ENCODE data around the gene PRSS8.

Gene PRSS8

GRCh38 chr16:31128711-31129567 is 6.6 kb downstream of the PRSS8 start:
- DNase-seq (ENCODE audit: low spot score), result no peak

- DNase-seq (ENCODE audit: low spot score), result no peak
These were observed 8.3 kb downstream of the PRSS8 start for GRCh38 chr16:31127182-31127581.

GRCh38 chr16:31125844-31126243 is 9.7 kb downstream of the PRSS8 start:
- DNase-seq (ENCODE audit: low spot score), result no peak

GRCh38 chr16:31120129-31120528 is 15.4 kb downstream of the PRSS8 start:
- no peak for DNase-seq (ENCODE audit: low spot score)

GRCh38 chr16:31118223-31119155 is 17.0 kb downstream of the PRSS8 start:
- DNase-seq (ENCODE audit: low spot score), result no peak

GRCh38 chr16:31117384-31118222 is 17.9 kb downstream of the PRSS8 start, which contains the start of gene KAT8:
TSS of gene KAT8 (plus strand) at chr16:31117664. CDS start at chr16:31117682, 18 bp downstream.
- DNase-seq (ENCODE audit: low spot score), result peak; percentile 98

DNA sequence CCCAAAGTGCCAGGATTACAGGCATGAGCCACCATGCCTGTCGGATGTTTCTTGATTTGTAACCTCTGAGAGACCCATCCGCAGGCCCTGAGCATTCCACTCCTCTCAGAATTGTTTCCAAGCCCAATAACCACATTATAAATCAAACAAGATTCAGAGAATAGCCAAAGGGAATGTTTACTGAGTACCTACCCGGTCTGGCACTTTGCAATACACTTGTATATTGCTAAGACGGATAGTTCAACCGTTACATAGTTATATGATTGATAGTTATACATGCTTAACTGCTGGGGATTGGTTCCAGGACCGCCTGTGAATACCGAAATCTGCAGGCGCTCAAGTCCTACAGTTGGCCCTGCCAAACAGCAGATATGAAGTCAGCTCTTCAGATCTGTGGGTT is 21.1 kb downstream of the PRSS8 start:
- no peak for DNase-seq (ENCODE audit: low spot score)

DNA sequence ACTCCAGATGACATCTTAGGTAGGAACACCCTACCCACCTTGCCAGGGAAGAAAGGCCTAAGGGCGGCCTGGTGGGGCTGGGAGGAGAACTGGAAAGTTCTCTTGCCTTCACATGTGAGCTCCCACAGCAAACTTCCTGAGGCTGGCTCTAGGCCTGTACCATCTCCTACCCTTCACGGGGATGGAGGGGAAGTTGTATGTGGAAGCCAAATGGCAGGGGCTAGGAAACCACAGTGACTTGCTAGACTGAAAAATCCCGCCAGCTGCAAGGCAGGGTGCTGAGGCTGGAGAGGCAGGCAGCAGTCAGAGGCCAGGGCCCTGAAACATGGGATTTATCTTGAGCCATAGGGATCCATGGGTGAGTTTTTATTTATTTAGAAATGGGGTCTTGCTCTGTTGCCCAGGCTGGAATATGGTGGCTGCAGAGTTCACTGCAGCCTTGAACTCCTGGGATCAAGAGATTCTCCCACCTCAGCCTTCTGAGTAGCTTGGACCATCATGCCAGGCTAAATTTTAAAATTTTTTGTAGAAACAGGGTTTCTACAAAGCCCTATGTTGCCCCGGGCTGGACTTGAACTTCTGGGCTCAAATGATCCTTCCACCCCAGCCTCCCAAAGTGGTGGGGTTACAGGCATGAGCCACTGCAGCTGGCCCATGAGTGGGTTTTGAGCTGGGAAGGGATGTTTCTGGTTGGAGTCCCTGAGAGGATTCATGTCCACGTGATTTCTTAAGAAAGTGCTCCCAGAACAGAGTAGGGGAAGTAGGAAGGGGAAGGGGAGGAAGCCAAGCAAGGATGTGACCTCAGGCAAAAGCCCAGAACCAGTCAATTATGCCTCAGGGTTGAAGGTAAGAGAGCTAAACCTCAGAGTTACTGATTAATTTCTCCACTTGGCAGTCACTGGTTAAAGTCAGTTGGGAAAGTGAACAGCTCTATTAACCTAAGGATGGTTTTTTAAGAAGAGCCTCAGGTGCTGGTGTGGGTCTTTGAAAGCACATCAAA is 22.1 kb downstream of the PRSS8 start:
- DNase-seq (ENCODE audit: low spot score), result no peak

DNA sequence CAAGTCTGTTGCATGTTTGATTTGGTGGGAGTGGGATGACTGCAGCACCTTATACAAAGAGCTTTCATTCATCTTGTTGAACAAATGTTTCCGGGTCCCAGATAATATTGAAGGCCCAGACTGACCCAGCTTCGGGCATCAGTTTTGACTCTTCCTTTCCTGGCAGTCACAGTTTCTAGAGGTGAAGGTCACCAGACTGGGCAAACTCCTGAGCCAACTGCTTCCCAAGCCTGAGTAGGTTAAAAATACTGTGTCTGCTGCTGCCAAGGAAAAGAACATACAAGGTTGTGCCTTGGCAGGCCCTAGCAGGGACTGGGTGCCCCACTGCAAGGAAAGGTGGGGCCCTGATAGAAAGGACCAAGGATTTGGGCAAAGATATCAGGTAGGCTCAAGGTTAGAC is 22.8 kb downstream of the PRSS8 start:
- no peak for DNase-seq (ENCODE audit: low spot score)

GRCh38 chr16:31111881-31112466 is 23.6 kb downstream of the PRSS8 start:
- no peak for DNase-seq (ENCODE audit: low spot score)

- no peak for DNase-seq (ENCODE audit: low spot score)
These were observed 25.2 kb downstream of the PRSS8 start for GRCh38 chr16:31110106-31111034.

DNA sequence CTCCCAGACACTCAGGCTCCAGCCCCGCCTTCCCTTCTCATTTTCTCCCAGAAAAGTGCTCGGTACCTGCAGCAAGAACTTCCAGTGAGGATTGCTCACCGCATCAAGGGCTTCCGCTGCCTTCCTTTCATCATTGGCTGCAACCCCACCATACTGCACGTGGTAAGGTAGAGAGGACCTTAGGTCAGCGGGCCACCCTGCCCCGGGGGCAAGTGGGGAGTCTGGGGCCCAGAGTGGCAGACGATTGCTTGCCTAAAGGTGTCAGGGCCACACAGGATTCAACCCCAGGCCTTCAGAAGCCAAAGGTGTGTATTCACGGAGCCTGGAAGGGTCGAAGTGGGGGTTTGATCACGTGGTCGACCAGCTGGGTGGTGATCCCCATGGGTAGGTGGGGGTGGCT is 25.9 kb downstream of the PRSS8 start:
- no peak for DNase-seq (ENCODE audit: low spot score)

GRCh38 chr16:31108794-31109558 is 26.6 kb downstream of the PRSS8 start:
- DNase-seq (ENCODE audit: low spot score), result no peak

- DNase-seq (ENCODE audit: low spot score), result peak; percentile 59
These were observed 27.3 kb downstream of the PRSS8 start, which contains the start of gene BCKDK for GRCh38 chr16:31108035-31108793. TSS of gene BCKDK (plus strand) at chr16:31108386. CDS start at chr16:31109224, 838 bp downstream.

DNA sequence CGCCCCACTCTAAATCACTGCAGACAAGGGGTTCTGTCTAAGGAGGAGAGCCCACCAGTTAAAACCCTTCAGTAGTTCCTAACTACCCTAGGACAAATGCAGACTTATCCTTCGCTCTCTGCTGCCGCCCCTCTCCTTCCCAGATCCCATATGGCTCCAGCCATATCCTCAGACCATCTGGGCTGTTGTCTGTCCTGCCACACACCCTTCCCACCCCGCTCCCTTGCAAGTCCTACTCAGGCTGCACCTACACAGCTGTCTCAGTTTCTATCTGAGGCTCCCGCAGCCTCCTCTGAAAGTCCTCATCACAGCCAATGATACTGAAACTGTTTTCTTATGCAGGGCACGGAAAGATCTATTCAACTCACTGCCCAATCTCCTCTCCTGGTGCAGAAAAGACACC is 28.1 kb downstream of the PRSS8 start:
- DNase-seq (ENCODE audit: low spot score), result no peak

GRCh38 chr16:31106509-31107464 is 28.7 kb downstream of the PRSS8 start:
- DNase-seq (ENCODE audit: low spot score), result no peak
